ENCODE measurements around the gene PLIN5. TPM values are rescaled to one million over a fixed set of nuclear protein-coding genes. Genes with fewer than 3 reads are reported as not detected.

Gene PLIN5
- total and polyA plus RNA-seq, 2 experiments from 2014 or later, result 5.8 to 6.4 TPM

GRCh38 chr19:4556597-4557127 lies 21.6 kb upstream of the PLIN5 start:
- no peak overlapping the region for H2AFZ ChIP-seq
- no peaks in the 10 kb centered on the region for H3K4me1 ChIP-seq (ENCODE audit: insufficient read depth)
- no peaks in the 10 kb centered on the region for H3K9me2 ChIP-seq (replicated peaks; ENCODE audit: insufficient read depth)
- no peak overlapping the region for H3K27ac ChIP-seq
- H3K36me3 ChIP-seq (replicated peaks; ENCODE audit: insufficient read depth, low read depth), result no peaks in the 10 kb centered on the region
- no peaks in the 10 kb centered on the region for H3K27me3 ChIP-seq
- H3K79me2 ChIP-seq, result no peaks in the 10 kb centered on the region
- H4K20me1 ChIP-seq (ENCODE audit: insufficient read depth, poor library complexity, severe bottlenecking), result no peaks in the 10 kb centered on the region
- TF ChIP-seq EZH2 (IDR thresholded peaks at IDR 0.05; ENCODE audit: borderline replicate concordance) (no peak), EZH2phosphoT487 (IDR thresholded peaks at IDR 0.05; ENCODE audit: low read depth, severe bottlenecking, unreplicated experiment) (no peak)
- TF ChIP-seq, protein P1, sequence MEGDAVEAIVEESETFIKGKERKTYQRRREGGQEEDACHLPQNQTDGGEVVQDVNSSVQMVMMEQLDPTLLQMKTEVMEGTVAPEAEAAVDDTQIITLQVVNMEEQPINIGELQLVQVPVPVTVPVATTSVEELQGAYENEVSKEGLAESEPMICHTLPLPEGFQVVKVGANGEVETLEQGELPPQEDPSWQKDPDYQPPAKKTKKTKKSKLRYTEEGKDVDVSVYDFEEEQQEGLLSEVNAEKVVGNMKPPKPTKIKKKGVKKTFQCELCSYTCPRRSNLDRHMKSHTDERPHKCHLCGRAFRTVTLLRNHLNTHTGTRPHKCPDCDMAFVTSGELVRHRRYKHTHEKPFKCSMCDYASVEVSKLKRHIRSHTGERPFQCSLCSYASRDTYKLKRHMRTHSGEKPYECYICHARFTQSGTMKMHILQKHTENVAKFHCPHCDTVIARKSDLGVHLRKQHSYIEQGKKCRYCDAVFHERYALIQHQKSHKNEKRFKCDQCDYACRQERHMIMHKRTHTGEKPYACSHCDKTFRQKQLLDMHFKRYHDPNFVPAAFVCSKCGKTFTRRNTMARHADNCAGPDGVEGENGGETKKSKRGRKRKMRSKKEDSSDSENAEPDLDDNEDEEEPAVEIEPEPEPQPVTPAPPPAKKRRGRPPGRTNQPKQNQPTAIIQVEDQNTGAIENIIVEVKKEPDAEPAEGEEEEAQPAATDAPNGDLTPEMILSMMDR (IDR thresholded peaks at IDR 0.05; ENCODE audit: poor library complexity), result no peak
- no peaks in the 10 kb centered on the region for H3K9me3 ChIP-seq (ENCODE audit: low read depth)
- peak; percentile 17 for DNase-seq (ENCODE audit: low spot score)
- no peak overlapping the region for H3K4me2 ChIP-seq
- WGBS (ENCODE audit: low lambda C conversion rate, missing lambda C conversion rate), result 20% methylated on average over 1 of the region's 25 CpGs
- H3K4me3 ChIP-seq, result no peak overlapping the region

- Histone ChIP-seq H3K4me2 (no peak overlapping the region), H3K27ac (no peak overlapping the region), H3K9me3 (ENCODE audit: low read depth) (no peaks in the 10 kb centered on the region), H4K20me1 (ENCODE audit: insufficient read depth, poor library complexity, severe bottlenecking) (no peaks in the 10 kb centered on the region), H3K9me2 (replicated peaks; ENCODE audit: insufficient read depth) (no peaks in the 10 kb centered on the region), H3K27me3 (no peaks in the 10 kb centered on the region), H3K79me2 (no peaks in the 10 kb centered on the region), H3K4me3 (no peak overlapping the region), H3K4me1 (ENCODE audit: insufficient read depth) (no peaks in the 10 kb centered on the region), H3K36me3 (replicated peaks; ENCODE audit: insufficient read depth, low read depth) (no peaks in the 10 kb centered on the region), H2AFZ (no peak overlapping the region)
- TF ChIP-seq, protein P1 (IDR thresholded peaks at IDR 0.05; ENCODE audit: poor library complexity), result no peak
- TF ChIP-seq EZH2 (IDR thresholded peaks at IDR 0.05; ENCODE audit: borderline replicate concordance) (no peak), EZH2phosphoT487 (IDR thresholded peaks at IDR 0.05; ENCODE audit: low read depth, severe bottlenecking, unreplicated experiment) (no peak)
- 94% methylated on average over 37 of the region's 43 CpGs for WGBS (ENCODE audit: low lambda C conversion rate, missing lambda C conversion rate)
- DNase-seq (ENCODE audit: low spot score), result peak; percentile 5
Measured at GRCh38 chr19:4555657-4556561, 20.9 kb upstream of the PLIN5 start.

- no peak overlapping the region for H3K27ac ChIP-seq
- H3K4me2 ChIP-seq, result no peak overlapping the region
- no peak overlapping the region for H3K4me3 ChIP-seq
- no peaks in the 10 kb centered on the region for H3K79me2 ChIP-seq
- H4K20me1 ChIP-seq (ENCODE audit: insufficient read depth, poor library complexity, severe bottlenecking), result no peaks in the 10 kb centered on the region
- no peaks in the 10 kb centered on the region for H3K36me3 ChIP-seq (replicated peaks; ENCODE audit: insufficient read depth, low read depth)
- no peaks in the 10 kb centered on the region for H3K9me2 ChIP-seq (replicated peaks; ENCODE audit: insufficient read depth)
- TF ChIP-seq EZH2phosphoT487 (IDR thresholded peaks at IDR 0.05; ENCODE audit: low read depth, severe bottlenecking, unreplicated experiment), result no peak
- H3K4me1 ChIP-seq (ENCODE audit: insufficient read depth), result no peaks in the 10 kb centered on the region
- no peak overlapping the region for H2AFZ ChIP-seq
- no peaks in the 10 kb centered on the region for H3K9me3 ChIP-seq (ENCODE audit: low read depth)
- 83% methylated on average over 7 of the region's 7 CpGs for WGBS (ENCODE audit: low lambda C conversion rate, missing lambda C conversion rate)
- H3K27me3 ChIP-seq, result no peaks in the 10 kb centered on the region
- no peak for DNase-seq (ENCODE audit: low spot score)
Measured at GRCh38 chr19:4554717-4555116, 19.7 kb upstream of the PLIN5 start.

DNA sequence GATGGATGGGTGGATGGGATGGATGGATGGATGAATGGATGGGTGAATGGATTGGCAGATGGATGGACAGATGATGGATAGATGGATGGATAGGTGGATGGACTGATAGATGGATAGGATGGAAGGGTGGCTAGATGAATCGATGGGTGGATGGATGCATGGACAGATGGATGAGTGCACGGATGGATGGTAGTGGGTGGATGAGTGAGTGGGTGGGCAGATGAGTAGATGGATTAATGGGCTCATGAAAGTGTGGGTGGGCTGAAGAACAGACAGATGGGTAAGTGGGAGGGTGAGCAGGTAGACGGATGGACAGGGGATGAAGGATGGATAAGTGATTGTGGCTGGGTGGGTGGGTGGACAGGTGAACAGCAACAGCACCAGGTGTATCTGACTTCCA lies 18.8 kb upstream of the PLIN5 start:
- DNase-seq (ENCODE audit: low spot score), result peak; percentile 1
- H3K27me3 ChIP-seq, result no peaks in the 10 kb centered on the region
- H3K27ac ChIP-seq, result no peak overlapping the region
- 86% methylated on average over 3 of the region's 3 CpGs for WGBS (ENCODE audit: low lambda C conversion rate, missing lambda C conversion rate)
- H3K4me3 ChIP-seq, result no peak overlapping the region
- H3K4me2 ChIP-seq, result no peak overlapping the region
- H3K4me1 ChIP-seq (ENCODE audit: insufficient read depth), result no peaks in the 10 kb centered on the region
- H3K9me3 ChIP-seq (ENCODE audit: low read depth), result no peaks in the 10 kb centered on the region
- H4K20me1 ChIP-seq (ENCODE audit: insufficient read depth, poor library complexity, severe bottlenecking), result no peaks in the 10 kb centered on the region
- H3K79me2 ChIP-seq, result no peaks in the 10 kb centered on the region
- H2AFZ ChIP-seq, result no peak overlapping the region
- TF ChIP-seq EZH2 (IDR thresholded peaks at IDR 0.05; ENCODE audit: borderline replicate concordance) (no peak), EZH2phosphoT487 (IDR thresholded peaks at IDR 0.05; ENCODE audit: low read depth, severe bottlenecking, unreplicated experiment) (no peak)
- TF ChIP-seq, protein P1 (IDR thresholded peaks at IDR 0.05; ENCODE audit: poor library complexity), result no peak
- H3K9me2 ChIP-seq (replicated peaks; ENCODE audit: insufficient read depth), result no peaks in the 10 kb centered on the region
- no peaks in the 10 kb centered on the region for H3K36me3 ChIP-seq (replicated peaks; ENCODE audit: insufficient read depth, low read depth)
